T-helper 1 cell treated with Interleukin-12 subunit alpha and Interleukin-12 subunit beta and Interleukin-4 antibody, amounts not matched to agents 30 ng/mL and 1 ng/mL, for 36 hours (primary cell): ENCODE measurements around the gene PYM1. TPM values are rescaled to one million over a fixed set of nuclear protein-coding genes. Genes with fewer than 3 reads are reported as not detected.
"Not testable (repeated sequence)": the region's sequence is repeated elsewhere in the genome, so short reads cannot be mapped to it uniquely, and the experiment has no call there.

Experiments used
- intact Hi-C: fragments of 100-400 bp; cut with micrococcal nuclease; formaldehyde crosslinking; loops from one replicate; pipeline ENCODE4 v1.15.1; 2024
- total RNA-seq: library from RNA; stranded (reverse); gene quantifications from 2 replicates; pipeline ENCODE4 v1.2.3, GENCODE V29; 2022

Gene PYM1
- total RNA-seq, 1 donor from 2014 or later, result 41.9 TPM

GRCh38 chr12:55942055-55942454 lies 14.4 kb upstream of the PYM1 start:
- intact Hi-C loops, result no loop called here

- intact Hi-C loops, result loop anchor here (1.0 kb wide), 5 partner anchors 10 to 202 kb away; partner anchors contain the start of gene SARNP
Measured at GRCh38 chr12:55940065-55940732, 12.5 kb upstream of the PYM1 start.

- intact Hi-C loops, result no loop called here
Measured at GRCh38 chr12:55938826-55939501, 11.3 kb upstream of the PYM1 start.

- intact Hi-C loops, result no loop called here
Measured at GRCh38 chr12:55937981-55938380, 10.3 kb upstream of the PYM1 start.

- intact Hi-C loops, result no loop called here
Measured at GRCh38 chr12:55935738-55936151, 8.1 kb upstream of the PYM1 start.

- intact Hi-C loops, result no loop called here
Measured at GRCh38 chr12:55934773-55935172, 7.1 kb upstream of the PYM1 start.

GRCh38 chr12:55933799-55934742 lies 6.4 kb upstream of the PYM1 start:
- intact Hi-C loops, result no loop called here

- intact Hi-C loops, result no loop called here
Measured at GRCh38 chr12:55933169-55933798, 5.6 kb upstream of the PYM1 start.

- intact Hi-C loops, result no loop called here
Measured at GRCh38 chr12:55932551-55932910, 4.8 kb upstream of the PYM1 start.

- intact Hi-C loops, result loop anchor here (1.0 to 2.0 kb wide), 4 partner anchors 34 to 705 kb away; partner anchors contain the start of genes CDK2, MYL6B, PMEL and SUOX
Measured at GRCh38 chr12:55931780-55932550, 4.3 kb upstream of the PYM1 start.

- intact Hi-C loops, result loop anchor here (1.0 to 2.0 kb wide), 4 partner anchors 35 to 705 kb away; partner anchors contain the start of genes CDK2, MYL6B, PMEL and SUOX
Measured at GRCh38 chr12:55931317-55931779, 3.7 kb upstream of the PYM1 start.

- intact Hi-C loops, result loop anchor here (1.0 to 2.0 kb wide), 7 partner anchors 9 to 706 kb away; partner anchors contain the start of genes CDK2, MYL6B, PMEL and RPS26
Measured at GRCh38 chr12:55930771-55931316, 3.1 kb upstream of the PYM1 start, which contains the start of gene DGKA. TSS of gene DGKA (plus strand) at chr12:55931162. CDS start at chr12:55936504, 5,342 bp downstream.

- intact Hi-C loops, result loop anchor here (1.0 to 5.0 kb wide), 10 partner anchors 175 to 1823 kb away; partner anchors contain the start of genes BLOC1S1, CDK4, MYL6 and NAB2
Measured at GRCh38 chr12:55929306-55929791, 1.7 kb upstream of the PYM1 start.

- intact Hi-C loops, result loop anchor here (1.0 to 5.0 kb wide), 14 partner anchors 98 to 1825 kb away; partner anchors contain the start of genes CDK4, DNAJC14, ESYT1 and NAB2
Measured at GRCh38 chr12:55926738-55927587, 731 bp downstream of the PYM1 start.

GRCh38 chr12:55925870-55926737 lies 1.6 kb downstream of the PYM1 start:
- intact Hi-C loops, result loop anchor here (2.0 to 5.0 kb wide), 9 partner anchors 115 to 1826 kb away; partner anchors contain the start of genes CDK4, NAB2, PTGES3 and RPS26

- intact Hi-C loops, result loop anchor here (5.0 kb wide), 5 partner anchors 522 to 1827 kb away; partner anchors contain the start of genes CDK4, NAB2, PTGES3 and TESPA1
Measured at GRCh38 chr12:55925371-55925770, 2.3 kb downstream of the PYM1 start.

- intact Hi-C loops, result not testable (repeated sequence)
Measured at GRCh38 chr12:55923648-55924047, 4.0 kb downstream of the PYM1 start.
